Hepatocyte (in vitro differentiated cells): ENCODE measurements around the gene DAAM2.

Source experiments
- EZH2phosphoT487 ChIP-seq: fragments of 200-600 bp; sonication (generic); IDR thresholded peaks from one replicate; pipeline ENCODE4 v1.6.1; 2018; ENCODE audit warnings: antibody characterized with exemption, mild to moderate bottlenecking, low read depth, moderate library complexity; ENCODE audit not compliant: unreplicated experiment, severe bottlenecking
- TF ChIP-seq, protein P1 (sequence below): fragments of 200-600 bp; sonication (generic); IDR thresholded peaks from 2 replicates; pipeline ENCODE4 v1.5.1; 2016; ENCODE audit warnings: antibody characterized with exemption, mild to moderate bottlenecking; ENCODE audit not compliant: poor library complexity

DNA sequence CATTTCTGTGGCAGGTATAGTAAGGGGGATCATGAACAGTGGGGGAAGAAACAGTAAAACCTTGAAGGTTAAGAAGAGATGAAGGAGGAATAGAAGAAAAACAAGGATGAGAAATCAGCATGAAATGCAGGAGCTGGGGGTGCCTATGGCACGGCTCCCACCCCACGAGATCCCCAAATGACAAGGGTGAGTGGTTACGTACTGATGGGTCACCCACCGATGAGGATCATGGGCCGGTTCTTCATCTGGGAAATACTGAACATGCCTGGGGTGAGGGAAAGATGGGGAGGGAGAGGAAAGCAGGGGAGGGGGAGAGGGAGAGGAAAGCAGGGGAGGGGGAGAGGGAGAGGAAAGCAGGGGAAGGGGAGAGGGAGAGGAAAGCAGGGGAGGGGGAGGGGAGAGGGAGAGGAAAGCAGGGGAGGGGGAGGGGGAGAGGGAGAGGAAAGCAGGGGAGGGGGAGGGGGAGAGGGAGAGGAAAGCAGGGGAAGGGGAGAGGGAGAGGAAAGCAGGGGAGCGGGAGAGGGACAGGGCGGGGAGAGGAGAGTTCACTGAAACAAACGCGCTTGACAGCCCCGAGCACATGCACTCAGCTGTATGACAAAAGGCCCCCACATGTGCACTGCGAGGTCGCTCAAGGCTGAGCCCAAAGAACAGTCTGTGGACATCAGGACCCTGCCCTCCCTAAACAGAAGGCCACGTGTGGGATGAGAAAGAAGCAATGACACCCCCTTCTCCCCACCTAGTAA lies 116.8 kb downstream of the DAAM2 start:
- TF ChIP-seq, protein P1, sequence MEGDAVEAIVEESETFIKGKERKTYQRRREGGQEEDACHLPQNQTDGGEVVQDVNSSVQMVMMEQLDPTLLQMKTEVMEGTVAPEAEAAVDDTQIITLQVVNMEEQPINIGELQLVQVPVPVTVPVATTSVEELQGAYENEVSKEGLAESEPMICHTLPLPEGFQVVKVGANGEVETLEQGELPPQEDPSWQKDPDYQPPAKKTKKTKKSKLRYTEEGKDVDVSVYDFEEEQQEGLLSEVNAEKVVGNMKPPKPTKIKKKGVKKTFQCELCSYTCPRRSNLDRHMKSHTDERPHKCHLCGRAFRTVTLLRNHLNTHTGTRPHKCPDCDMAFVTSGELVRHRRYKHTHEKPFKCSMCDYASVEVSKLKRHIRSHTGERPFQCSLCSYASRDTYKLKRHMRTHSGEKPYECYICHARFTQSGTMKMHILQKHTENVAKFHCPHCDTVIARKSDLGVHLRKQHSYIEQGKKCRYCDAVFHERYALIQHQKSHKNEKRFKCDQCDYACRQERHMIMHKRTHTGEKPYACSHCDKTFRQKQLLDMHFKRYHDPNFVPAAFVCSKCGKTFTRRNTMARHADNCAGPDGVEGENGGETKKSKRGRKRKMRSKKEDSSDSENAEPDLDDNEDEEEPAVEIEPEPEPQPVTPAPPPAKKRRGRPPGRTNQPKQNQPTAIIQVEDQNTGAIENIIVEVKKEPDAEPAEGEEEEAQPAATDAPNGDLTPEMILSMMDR: no peak
- TF ChIP-seq EZH2phosphoT487: no peak
